Measurements from ENCODE around the gene ACSL6. TPM values are rescaled to one million over a fixed set of nuclear protein-coding genes. Genes with fewer than 3 reads are reported as not detected.

The ACSL6 gene
- total RNA-seq, 1 donor from 2014 or later = 0.20 TPM

DNA sequence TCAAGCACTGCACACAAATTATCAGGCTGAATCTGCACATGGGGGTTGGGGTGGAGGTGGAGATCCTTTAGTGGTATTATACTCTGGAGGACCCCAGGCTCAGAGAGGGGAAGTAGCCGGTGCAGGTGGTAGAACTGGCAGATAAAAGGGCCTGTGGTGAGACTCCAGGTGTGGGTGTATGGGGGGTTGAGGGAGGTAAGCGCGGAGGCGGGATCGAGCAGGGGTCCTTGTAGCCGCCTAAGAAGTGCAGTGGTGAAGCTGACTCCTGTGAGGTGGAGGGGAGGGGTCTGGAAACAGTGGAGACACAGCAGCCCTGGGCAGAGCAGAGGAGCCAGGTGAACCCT lies 841 bp downstream of the ACSL6 start:
- ATAC-seq (ENCODE audit: low read depth) (no peak), DNase-seq (no peak)
- TF ChIP-seq, protein P1, sequence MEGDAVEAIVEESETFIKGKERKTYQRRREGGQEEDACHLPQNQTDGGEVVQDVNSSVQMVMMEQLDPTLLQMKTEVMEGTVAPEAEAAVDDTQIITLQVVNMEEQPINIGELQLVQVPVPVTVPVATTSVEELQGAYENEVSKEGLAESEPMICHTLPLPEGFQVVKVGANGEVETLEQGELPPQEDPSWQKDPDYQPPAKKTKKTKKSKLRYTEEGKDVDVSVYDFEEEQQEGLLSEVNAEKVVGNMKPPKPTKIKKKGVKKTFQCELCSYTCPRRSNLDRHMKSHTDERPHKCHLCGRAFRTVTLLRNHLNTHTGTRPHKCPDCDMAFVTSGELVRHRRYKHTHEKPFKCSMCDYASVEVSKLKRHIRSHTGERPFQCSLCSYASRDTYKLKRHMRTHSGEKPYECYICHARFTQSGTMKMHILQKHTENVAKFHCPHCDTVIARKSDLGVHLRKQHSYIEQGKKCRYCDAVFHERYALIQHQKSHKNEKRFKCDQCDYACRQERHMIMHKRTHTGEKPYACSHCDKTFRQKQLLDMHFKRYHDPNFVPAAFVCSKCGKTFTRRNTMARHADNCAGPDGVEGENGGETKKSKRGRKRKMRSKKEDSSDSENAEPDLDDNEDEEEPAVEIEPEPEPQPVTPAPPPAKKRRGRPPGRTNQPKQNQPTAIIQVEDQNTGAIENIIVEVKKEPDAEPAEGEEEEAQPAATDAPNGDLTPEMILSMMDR (IDR thresholded peaks at IDR 0.05) = no peak
- Mint-ChIP-seq H3K4me1 (peaks cover 10% of the 10 kb centered on the region), H3K27ac (no peak overlapping the region), H3K9me3 (no peaks in the 10 kb centered on the region), H3K27me3 (peaks cover 57% of the 10 kb centered on the region), H3K36me3 (ENCODE audit: low read depth) (no peaks in the 10 kb centered on the region), H3K4me3 (peak overlapping the region; percentile 77)
- POLR2A ChIA-PET = no interaction called here
- intact Hi-C loops (cut with micrococcal nuclease) = loop anchor here (2.0 kb wide), 1 partner anchor 54 kb away; no protein-coding TSS in a partner anchor
- CTCF ChIA-PET = interaction anchor here (1.5 to 6.4 kb wide), 2 partner anchors 420 to 421 kb away, joined by 5 to 279 read pairs; no protein-coding TSS in a partner anchor

DNA sequence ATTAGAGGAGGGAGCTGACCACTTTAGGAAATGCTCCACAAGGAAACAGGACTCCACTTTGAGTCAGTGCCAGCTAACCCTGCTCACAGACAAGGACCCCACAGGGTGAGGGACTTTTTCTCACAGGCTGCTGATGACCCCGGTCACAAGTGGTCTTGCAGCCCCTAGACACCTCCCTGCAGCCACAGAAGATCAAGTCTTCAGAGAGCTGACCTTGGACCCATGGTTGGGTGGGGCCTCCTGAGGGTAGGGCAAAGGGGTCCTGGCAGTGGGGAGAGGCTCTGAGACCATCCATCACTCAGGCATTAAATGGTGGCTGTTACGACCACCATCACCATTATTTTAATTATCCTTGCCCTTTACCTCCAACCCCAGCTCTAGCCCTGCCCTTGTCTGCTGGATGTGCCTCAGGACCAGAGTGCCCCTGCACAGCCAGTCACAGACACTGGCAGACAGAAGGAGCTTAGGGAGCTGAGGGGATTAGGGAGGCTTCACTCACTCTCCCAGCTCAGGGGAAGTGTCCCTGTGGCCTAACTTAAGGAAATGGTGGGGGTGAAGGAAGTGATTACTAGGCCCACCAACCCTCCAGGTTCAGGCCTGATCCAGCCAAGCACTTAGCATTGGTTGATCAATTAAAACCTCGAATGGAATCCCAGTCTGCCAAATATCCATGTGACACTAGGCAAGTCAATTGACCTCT lies 1.6 kb downstream of the ACSL6 start:
- DNase-seq (no peak), ATAC-seq (ENCODE audit: low read depth) (no peak)
- H3K4me1 Mint-ChIP-seq = peaks cover 10% of the 10 kb centered on the region
- H3K27ac Mint-ChIP-seq = no peak overlapping the region
- ChIA-PET CTCF (interaction anchor here (1.0 to 6.4 kb wide), 2 partner anchors 48 to 419 kb away, joined by 3 to 279 read pairs; no protein-coding TSS in a partner anchor), POLR2A (no interaction called here)
- H3K9me3 Mint-ChIP-seq = no peaks in the 10 kb centered on the region
- peaks cover 49% of the 10 kb centered on the region for H3K27me3 Mint-ChIP-seq
- intact Hi-C loops (cut with micrococcal nuclease) = loop anchor here (2.0 to 10.0 kb wide), 3 partner anchors 55 to 1135 kb away; no protein-coding TSS in a partner anchor
- H3K4me3 Mint-ChIP-seq = no peak overlapping the region
- TF ChIP-seq, protein P1 (IDR thresholded peaks at IDR 0.05) = no peak
- H3K36me3 Mint-ChIP-seq (ENCODE audit: low read depth) = no peaks in the 10 kb centered on the region

DNA sequence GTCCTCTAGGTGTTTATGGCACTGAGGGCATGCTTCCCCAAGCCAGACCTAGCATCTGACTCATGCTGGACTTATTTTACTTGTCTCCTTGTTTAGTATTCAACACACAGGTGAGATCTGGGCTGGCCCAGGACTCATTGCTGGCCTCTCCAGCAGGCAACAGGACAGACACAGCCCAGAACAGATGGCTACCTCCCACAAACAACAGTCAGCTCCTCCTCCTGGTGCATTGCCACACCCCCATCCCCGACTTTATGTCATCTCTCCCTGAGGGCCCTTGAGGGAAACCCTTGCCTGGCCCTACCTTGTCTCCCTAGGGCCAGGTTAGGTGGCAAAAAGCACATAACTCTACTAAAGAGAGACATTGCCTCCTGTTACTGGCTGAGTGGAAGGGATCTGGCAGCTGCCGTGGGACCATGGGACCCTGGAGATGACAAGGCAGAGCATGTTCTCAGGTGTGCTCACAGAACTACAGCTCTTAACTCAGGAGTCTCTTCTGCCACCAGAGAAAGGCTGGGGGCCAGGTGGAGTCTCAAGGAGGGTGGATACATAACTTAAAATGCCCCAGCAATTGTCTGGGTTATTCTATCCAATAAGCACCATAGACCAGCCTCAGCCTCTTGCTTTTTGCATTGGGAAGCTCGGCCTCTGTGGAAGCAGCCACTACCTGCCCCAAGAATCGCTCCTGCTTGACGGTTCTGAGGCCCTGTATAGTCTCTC lies 2.3 kb downstream of the ACSL6 start:
- peaks cover 46% of the 10 kb centered on the region for H3K27me3 Mint-ChIP-seq
- DNase-seq = no peak
- CTCF ChIA-PET = interaction anchor here (1.0 to 6.4 kb wide), 4 partner anchors 49 to 419 kb away, joined by 3 to 279 read pairs (median 4); no protein-coding TSS in a partner anchor
- intact Hi-C loops (cut with micrococcal nuclease) = loop anchor here (1.0 to 10.0 kb wide), 3 partner anchors 337 to 1134 kb away; no protein-coding TSS in a partner anchor
- H3K4me1 Mint-ChIP-seq = peaks cover 10% of the 10 kb centered on the region
- H3K36me3 Mint-ChIP-seq (ENCODE audit: low read depth) = no peaks in the 10 kb centered on the region
- no peak overlapping the region for H3K27ac Mint-ChIP-seq
- POLR2A ChIA-PET = no interaction called here
- H3K4me3 Mint-ChIP-seq = no peak overlapping the region
- ATAC-seq (ENCODE audit: low read depth) = no peak
- TF ChIP-seq, protein P1 (IDR thresholded peaks at IDR 0.05) = no peak
- H3K9me3 Mint-ChIP-seq = no peaks in the 10 kb centered on the region

DNA sequence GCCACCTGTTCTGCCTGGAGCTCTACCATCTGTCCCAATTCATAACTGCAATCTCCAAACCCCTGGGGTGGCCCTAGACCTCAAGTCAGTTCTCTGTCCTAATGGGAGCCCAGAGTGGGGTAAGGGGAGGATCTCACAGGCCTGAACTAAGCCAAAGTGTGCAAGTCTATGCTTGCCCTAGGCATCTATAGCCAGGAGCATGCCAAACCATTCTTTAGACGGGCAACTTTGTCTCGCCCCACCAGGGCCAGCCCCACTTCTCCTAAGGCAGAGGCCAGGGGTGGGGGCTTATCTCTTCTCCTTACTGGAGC lies 3.3 kb downstream of the ACSL6 start:
- H3K4me3 Mint-ChIP-seq = no peak overlapping the region
- intact Hi-C loops (cut with micrococcal nuclease) = loop anchor here (1.0 to 10.0 kb wide), 3 partner anchors 336 to 1133 kb away; no protein-coding TSS in a partner anchor
- DNase-seq = no peak
- no peaks in the 10 kb centered on the region for H3K9me3 Mint-ChIP-seq
- H3K36me3 Mint-ChIP-seq (ENCODE audit: low read depth) = no peaks in the 10 kb centered on the region
- H3K4me1 Mint-ChIP-seq = peaks cover 10% of the 10 kb centered on the region
- CTCF ChIA-PET = interaction anchor here (0.6 to 6.4 kb wide), 21 partner anchors 11 to 593 kb away, joined by 3 to 279 read pairs (median 4); no protein-coding TSS in a partner anchor
- ATAC-seq (ENCODE audit: low read depth) = no peak
- H3K27ac Mint-ChIP-seq = no peak overlapping the region
- POLR2A ChIA-PET = interaction anchor here (0.6 kb wide), 2 partner anchors 324 to 418 kb away, joined by 3 to 5 read pairs; no protein-coding TSS in a partner anchor
- peaks cover 39% of the 10 kb centered on the region for H3K27me3 Mint-ChIP-seq
- TF ChIP-seq, protein P1 (IDR thresholded peaks at IDR 0.05) = no peak
